Stimulated activated CD4-positive, alpha-beta T cell treated with anti-CD3 and anti-CD28 coated beads, Interleukin-2, amount 100 ng/mL, for 4 hours (primary cell): ENCODE data around the gene BIRC5.

Experiments used
- DNase-seq: peaks from one replicate; pipeline ENCODE4 v3.0.0-alpha.2; 2020; ENCODE audit warnings: low read depth

BIRC5 gene

DNA sequence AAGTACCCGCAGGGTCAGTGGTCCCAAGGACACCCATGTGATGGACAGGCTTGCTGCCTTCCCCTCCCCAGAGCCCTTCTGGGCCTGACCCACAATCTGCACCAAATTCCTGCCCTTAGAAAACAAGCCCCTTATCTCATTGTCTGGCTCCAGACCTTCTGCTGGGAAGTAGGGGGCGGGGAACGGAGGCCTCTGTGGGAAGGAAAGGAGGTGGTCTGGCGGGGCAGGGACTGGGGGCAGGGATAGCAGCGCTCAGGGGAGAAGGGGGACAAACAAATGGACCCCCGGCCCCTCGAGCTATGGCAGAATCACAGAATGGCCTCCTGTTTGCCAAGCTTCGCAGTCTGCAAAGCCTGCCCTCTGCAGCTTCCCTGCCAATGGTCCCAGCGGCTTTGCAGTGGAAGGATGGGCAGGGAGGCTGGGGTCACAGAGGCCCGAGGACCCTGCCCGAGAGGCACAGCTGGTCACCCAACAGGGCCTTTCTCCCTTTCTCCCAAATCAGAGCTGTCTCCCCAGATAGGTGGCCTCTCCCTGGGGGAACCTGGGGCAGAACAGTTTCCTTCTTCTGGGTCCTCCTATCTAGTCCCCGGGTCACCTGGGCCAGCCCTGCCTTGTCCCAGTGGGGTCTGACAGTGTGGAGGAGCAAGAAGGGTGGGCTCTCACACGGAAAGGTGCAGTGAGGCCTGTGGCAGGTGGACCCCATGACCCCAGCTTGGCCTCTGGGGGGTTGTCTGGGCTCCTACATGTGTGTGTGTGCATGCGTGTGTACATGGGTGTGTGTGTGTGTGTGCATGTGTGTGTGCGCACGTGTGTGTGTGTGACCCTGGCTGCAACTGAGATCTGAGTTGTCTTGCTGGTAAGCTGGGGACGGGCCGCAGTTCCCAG, 42.9 kb downstream of the BIRC5 start:
- no peak for DNase-seq

DNA sequence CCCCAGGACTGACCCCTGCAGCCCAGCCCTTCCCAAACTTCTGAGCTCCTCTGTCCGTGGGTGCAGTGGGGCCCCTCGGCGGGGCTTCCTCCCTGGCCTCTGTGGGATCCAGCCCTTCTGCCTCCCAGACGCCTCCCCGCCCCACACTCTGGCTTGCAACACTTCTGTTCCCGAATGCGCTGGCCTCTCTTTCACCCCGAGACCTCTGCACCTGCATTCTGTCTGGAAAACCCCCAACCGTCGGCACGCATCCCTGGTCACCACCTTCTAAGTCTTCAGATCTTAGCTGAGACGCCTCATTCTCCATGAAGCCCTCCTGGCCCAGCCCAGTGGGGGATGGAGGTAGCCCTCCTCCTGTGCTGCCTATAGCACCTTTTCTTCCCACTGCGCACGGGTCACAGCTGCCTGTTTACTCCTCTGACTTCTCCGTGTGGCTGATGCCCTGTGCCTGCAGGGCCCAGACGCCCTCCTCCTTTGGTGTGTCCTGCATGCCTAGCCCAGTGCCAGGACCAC, 43.8 kb downstream of the BIRC5 start:
- no peak for DNase-seq

DNA sequence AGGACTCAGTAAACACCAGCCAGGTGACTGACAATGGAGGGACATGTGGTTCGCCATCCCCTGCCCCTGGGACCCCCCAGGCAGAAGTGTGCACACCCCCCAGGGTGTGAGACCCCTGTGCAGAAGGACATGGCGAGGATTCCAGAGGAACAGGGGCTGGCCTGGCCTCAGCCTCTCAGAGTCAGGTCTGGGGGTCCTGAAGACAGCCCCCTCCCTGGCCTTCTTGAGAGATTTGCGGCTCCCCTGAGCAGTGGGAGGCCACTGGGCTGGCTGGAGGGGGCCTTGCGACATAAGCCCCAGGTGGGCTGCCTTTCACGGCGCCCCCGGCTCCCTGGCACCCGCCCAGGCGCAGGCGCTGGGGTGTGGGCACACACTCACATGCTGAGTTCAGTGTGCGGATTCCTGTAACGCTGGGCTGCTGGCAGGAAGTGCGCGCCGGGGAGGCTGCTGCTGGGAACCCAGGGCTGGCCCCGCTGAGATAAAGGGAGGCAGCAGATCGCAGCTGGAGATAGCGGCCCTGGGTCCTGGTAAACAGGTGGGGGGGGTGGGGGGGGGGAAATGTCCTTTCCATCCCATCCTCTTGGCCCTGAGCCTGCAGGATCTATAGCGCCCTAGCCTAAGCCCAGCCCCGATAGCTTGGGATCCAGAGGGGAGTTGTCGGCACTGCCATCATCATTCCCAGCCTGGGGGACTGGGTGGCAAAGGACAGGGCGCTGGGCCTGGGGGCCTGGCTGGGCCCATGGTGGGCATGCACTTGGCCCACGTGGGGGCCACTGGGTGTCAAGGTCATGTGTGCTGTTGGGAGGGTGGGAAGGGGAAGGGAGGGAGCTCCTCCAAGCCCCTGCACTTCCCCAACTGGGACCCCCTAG, 44.5 kb downstream of the BIRC5 start:
- peak; percentile 65 for DNase-seq

DNA sequence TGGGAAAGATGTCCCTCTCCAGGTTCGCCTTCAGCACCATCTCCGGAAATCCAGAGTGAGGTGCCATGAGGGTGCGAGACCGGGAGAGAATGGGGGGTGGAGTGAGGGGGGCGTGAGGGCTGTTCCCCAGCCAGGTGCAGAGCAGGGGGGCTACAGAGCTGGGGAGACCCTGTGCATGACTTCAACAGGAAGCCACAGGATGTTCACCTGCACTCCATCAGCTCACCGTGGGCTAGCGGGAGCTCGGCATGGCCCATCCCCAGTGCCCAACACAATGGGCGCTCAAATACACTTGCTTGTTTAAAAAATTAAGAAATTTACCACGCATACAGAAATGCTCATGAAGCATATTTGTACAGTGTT, 45.1 kb downstream of the BIRC5 start:
- no peak for DNase-seq

DNA sequence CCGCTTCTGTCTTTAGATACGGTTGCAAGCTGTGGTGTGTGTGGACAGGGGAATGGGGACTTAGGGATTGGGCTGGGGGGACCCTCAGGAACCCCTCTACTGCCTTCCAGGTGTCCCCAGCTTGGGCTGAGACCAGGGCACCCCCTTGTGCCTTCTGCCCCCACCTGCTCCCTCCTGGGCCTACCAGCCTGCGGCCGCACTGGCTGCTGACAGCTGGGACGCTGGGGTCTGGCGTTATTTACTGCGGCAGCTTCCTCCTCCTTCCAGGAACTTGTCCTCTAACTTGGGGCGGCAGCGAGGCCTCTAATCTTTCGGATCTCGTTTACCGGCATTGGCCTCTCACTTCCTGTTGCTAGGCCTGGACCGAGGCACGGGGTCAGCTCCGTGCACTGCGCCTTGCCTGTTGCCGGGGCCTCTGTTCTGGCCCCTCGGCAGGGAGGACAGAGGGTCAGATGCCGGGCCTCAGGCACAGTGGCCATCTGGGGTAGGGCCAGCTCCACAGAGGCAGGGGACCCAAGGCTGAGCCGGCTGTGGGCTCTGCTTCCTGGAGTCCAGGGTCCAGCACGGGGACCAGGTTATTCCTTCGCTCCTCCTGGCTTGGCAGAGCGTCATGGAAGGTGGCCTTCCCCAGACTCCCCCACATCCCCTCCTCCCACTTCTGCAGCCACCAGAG, 49.1 kb downstream of the BIRC5 start:
- no peak for DNase-seq

DNA sequence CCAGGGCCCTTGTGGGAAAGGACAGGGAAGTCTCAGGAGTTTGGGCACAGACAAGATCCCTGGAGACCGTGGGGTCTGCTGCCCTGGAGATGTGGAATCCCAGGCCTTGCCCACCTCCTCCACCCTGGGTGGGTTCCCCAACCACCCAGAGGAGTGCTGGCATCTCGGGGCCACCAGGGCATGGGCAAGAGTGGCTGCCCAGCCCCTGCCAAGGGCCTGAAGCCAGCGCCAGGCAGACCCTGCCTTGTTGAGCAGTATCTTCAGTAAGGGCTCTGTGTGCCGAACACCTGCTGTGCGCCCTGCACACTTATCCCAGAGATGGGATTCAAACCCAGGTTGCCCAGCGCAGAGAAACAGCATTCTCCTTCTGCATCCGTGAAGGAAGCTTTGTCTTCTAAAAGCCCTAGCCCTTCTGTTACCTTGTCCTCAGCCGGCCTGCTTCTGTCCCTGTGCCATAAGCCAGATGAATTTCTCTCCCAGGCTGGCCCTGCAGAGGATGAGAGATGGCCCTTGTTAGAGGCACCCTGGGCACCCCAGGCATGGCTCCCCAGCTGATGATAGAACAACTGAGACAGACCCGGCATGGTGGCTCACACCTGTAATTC, 49.8 kb downstream of the BIRC5 start:
- DNase-seq = no peak

DNA sequence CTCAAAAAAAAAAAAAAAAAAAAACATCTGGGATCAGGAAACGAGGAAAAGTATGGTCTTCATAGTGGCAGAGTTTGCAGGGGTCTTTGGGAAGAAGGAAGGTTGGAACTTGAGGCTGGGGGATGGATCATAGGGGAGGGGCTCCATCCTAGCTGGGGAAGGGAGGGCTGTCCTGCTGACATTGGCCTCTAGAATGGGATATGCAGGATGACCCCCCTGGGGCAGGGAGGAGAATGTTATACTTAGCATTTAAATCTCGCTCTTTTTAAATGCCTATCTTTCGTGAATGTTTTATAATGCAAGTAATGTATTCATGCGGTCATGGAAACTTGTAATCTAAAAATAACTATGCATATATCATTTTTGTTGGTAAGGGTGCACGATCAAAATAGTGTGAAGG, 50.5 kb downstream of the BIRC5 start:
- DNase-seq = no peak

DNA sequence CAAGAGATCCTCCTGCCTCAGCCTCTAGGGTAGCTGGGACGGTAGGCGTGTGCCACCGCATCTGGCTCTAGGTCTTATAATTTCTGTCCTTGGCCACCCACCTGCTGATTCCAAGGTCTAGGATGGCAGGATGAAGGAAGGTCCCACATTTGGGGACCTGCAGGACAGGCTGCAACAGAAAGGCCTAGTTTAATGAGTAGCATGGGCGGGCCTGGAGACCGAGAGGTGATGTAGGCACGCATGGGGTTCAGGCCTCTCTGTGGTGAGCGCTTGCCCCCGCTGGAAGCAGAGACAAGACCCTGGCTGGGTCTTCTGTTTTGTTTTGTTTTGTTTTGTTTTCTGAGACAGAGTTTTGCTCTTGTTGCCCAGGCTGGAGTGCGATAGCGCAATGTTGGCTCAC, 51.1 kb downstream of the BIRC5 start:
- no peak for DNase-seq

DNA sequence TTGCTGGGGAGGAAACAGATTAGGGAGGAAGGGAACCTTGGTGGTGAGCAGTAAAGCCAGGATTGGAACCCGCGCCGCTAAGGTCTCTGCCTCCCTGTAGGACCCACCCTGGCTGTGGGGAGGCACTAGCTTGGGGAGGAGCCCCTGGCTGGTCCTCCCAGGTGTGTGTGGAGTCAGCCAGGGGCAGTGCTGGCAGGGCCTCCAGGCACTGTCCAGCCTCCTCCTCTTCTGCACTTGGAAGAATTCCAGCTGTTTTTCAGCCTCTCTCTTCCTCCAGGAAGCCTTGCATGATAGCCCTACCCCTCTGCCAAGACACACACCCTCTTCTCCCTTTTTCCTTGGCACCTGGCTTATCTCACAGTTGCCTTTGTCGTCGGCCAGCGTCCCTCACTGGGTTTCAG, 52.2 kb downstream of the BIRC5 start:
- no peak for DNase-seq

DNA sequence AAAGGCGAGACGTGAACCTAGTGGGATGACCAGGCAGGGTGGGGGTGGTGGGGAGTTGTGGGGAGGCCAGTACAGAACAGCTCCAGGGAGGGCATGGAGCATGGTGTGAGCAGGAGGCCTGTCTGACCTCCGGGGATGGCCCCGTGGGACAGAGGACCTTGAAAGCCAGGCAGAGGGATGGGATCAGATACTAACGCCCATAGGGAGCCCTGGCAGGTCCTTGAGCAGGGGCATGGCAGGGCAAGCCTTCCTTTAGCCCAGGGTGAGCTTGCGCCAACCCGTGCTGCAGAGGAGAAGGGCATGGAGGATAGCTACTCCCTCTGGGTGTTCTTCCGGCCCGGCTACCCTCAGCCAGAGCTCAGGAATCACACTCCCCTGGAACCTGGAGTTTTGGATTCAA, 52.7 kb downstream of the BIRC5 start:
- no peak for DNase-seq

DNA sequence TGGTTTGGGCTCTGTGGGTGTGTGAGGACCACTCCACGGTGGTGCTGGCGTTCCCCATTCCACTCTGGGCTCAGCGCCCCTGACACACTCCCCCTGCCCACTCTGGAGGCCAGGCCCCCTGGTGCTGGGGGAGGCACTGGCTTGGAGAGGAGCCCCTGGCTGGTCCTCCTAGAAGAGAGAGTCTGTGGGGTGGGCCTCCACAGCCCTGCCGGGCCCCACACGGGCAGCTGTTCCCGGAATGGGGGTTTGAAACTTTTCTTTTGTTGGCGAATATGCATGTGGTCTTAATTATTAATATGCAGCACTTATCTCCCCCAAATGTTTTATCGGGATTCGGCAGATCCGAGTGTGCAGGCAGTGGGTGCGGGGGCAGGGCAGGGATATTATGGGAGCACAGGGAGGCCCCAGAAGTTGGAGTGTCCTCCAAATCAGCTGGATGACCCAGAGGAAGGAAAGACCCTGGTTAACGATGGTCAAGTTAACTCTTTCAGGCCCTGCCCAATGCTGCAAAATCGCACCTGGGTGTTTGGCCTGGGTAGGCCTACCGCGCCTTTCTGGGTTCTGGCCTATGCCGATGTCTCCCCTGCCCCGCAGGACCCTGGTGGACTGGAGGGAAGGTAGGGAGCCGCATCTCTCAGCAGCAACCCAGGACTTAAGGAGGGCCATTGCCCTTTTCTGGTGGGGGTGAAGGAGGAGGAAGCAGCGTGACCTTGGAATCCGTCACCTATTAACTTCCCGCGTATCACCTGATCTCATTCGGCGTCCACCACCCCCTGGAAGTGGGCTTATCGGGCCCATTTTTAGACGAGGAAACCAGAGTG, 53.4 kb downstream of the BIRC5 start:
- no peak for DNase-seq

DNA sequence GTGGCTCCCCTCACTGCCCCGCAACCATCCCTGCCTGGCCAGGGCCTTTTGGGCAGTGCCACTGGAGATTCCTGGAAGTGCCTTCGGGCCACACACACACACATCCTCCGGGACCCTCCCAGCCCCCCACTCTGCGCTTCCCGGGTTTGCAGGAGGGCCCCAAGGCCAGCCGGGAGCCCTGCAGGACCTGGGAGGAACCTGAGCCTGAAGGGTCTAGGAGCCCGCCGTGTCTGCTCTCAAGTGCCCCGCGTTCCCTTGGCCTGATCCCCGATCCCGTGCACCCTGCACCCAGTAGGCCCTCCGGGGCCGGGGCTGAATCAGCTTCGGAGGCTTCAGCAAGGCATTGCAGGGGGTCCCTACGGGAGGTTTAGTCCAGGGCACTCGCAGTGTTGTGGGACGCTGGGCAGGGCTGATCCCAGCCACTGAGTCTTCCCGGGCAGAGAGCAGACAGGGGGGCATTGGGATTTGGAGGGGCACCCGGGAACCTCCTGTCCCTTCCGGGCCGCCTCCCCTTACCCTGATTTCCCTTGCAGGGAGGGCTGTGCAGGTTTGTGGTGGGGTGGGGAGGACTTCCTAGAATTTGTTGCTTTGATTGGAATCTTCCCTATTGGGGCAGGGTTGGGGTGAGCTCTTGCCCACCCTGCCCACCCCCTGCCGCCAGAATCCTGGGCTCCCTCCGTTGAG, 54.3 kb downstream of the BIRC5 start:
- DNase-seq = no peak

DNA sequence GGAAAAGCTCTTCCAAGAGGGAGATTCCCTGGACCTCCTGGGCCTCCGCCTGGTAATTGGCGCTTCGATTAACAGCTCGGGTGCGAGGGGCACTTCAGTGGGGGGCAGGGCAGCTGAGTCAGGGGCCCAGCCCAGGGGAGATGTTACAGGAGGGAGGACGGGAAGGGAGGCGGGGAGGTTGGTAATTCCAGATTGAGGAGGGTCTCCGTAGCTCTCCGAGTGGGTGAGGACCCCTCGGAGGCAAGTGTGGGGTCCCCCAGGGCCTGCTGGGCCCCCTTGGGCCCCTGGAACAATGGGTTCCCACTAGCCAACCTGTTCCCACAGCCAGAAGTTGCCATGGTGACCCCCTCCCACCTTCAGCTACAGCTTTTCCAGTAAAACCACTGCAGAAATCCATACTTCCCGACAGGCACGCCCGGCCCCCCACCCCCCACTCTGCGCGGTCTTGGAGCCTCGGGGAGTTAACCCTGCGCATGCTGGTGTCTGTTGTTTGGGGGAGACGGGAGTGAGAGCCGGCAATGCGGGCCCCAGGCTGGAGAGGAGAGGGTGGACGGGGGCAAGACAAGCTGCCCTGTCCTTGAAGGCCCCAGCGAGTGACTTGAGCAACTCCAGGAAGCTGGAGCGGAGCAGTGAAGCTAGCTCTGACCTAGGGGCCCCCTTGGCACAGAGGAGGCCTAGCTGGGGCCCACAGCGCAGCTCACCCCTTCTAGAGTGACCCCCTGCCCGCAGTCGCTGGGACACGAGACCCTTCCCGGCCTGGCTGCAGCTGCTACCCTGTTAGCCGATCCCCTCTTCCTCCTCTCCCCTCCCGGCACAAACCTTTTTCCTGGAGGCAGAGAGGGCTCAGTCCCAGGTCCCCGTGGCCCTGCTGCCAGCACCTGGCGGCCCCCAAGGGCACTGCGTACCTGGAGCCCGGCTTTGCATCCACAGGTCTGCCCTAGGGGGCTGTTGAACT, 55.2 kb downstream of the BIRC5 start:
- DNase-seq = no peak

DNA sequence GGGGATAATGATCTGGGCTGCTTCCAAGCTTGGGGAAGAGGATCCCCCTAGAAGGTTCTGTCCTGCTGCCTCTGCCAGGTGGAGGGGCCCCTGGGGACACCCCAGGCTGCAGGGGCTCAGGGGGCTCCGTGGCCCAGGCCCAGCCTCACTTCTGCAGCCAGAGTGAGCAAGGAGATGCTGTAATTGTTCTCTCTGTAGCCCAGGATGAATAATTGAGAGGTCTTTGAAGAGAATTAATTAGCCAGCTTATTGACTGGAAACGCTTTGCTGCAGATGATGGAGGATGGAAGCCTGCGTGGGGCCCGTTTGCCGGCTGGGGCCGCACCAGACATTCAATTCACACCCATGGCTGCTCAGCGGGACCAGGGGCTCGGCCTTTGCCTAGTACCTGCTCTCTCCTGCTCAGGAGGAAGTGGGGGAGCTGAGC, 55.9 kb downstream of the BIRC5 start:
- no peak for DNase-seq

DNA sequence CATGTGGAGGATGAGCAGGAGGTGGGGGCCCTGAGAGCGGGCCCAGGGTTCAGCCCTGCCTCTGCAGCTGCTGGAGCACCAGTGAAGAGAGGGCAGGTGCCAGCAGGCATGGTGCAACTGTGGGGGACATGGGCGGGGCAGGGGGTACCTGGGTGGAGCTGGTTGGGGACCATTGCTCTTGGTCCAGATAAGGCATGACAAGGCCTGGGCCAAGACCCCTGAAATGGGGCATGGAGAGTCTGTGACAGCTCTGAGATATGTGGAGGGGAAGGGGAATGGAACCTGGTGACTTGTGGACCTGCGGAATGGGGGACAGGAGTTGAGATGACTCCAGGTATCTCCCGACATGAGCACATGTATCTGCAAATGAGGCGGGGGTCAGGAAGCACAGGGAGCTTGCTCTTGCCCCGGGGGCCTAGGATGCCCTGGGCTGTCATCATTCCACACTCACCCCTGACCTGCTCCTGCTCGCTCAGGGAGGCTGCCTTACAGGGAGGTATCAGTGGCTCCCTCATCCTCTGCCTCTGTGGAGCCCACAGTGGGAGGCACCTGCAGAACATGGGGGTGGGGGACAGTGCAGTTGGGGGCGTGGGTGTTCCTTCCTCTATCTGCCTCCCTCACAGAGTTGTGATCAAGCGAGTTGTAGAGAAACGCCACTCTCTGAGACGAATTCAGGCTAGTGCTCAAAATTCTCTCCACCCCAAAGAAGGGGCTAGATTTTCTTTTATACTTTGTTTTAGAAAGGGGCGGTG, 57.5 kb downstream of the BIRC5 start:
- DNase-seq = no peak

DNA sequence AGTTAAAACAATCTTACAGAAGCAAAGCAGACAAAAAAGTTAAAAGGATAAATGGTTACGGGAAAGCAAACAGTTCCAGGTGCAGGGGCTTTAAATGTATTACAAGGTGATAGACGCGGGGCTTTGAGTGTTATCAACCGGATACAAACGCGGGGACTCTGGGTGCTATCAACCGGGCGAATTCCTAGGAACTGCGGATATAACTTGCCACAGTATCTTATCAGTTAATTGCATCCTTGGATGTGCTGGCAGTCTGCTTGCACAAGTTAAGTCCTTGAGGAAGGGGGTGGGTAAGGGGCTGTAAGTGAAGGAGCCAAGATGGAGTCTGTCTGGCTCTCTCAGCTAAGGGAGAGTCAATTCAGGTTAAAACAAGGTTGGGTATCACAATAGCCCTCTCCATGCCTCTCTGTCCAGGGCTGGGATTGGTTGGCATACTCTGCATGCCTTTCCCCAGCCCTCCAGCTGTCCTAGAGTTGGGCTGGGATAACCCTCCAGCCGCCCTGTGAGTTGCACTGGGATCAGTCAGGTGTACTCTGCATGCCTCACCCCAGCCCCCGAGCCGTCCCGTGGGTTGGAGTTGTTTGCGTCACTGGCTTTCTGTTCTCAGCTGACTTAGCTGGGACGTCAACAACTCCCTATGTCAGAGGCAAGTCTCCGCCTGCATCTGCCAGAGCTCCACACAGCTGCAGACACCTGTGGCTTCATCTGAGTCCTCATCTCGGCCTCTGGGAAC, 58.3 kb downstream of the BIRC5 start:
- peak; percentile 67 for DNase-seq

DNA sequence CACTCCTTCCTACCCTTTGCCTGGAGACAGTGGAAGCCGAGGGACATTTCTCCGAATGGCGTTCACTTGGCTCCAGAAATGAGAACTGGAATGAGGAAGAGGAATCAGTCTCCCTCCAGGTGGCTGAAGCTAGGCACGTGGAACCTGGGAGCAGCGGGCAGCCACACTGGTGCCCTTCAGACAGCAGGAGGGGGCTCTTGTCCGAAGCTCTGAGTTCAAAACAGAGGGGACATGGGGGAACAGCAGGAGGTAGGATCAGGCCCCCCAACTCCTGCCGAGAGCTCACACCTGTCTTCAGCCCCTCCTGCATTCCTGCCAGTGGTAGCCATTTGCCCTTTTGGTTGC, 58.8 kb downstream of the BIRC5 start:
- DNase-seq = no peak

DNA sequence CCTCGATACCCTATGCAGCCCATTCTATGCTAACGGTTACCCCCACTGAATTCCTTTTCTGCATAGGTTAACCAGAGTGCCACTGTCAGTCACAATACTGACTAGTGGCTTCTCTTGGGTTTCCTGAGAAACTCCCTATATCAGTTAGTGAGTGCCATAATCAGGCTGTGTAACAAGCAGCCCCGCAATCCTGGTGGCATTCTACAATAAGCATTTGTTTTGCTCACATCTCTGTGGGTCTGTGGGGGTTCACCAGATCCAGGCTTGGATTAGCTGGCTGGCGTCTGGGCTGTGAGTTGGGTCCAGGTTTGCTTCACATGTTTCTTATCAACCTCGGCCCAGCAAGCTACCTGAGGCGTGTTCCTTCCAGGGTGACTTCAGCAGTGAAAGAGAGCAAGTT, 59.8 kb downstream of the BIRC5 start:
- DNase-seq = no peak
